HepG2 (cell line): Measurements from ENCODE around the gene TRDMT1. TPM values are rescaled to one million over a fixed set of nuclear protein-coding genes. Genes with fewer than 3 reads are reported as not detected.

Experiments used
- AHDC1 ChIP-seq: sonication (generic); formaldehyde crosslinking; IDR thresholded peaks from 2 replicates; pipeline ENCODE4 v1.5.1; 2020; ENCODE audit warnings: mild to moderate bottlenecking, missing genetic modification reagents, borderline replicate concordance
- CHD2 ChIP-seq: IDR thresholded peaks from 2 replicates; pipeline ENCODE4 v1.6.1; 2011; ENCODE audit warnings: low read depth, low read length, improper control_type of control experiment
- ELF3 ChIP-seq: IDR thresholded peaks from 2 replicates; pipeline ENCODE4 v1.6.1; 2016; ENCODE audit warnings: missing genetic modification reagents, missing compliant biosample characterization
- KLF6 ChIP-seq: IDR thresholded peaks from 2 replicates; pipeline ENCODE4 v1.8.0; 2016; ENCODE audit warnings: missing biosample characterization, missing genetic modification reagents
- NFE2L2 ChIP-seq: fragments of 150-350 bp; IDR thresholded peaks from 2 replicates; pipeline ENCODE4 v1.6.1; 2014; ENCODE audit warnings: low read length
- PHF20 ChIP-seq: sonication (generic); formaldehyde crosslinking; IDR thresholded peaks from 2 replicates; pipeline ENCODE4 v1.5.0; 2020; ENCODE audit warnings: mild to moderate bottlenecking, missing genetic modification reagents
- ZMAT3 ChIP-seq: sonication (generic); formaldehyde crosslinking; conservative IDR thresholded peaks from 2 replicates; pipeline ENCODE4 v1.7.0; 2021; ENCODE audit warnings: missing genetic modification reagents
- ZNF12 ChIP-seq: sonication (generic); formaldehyde crosslinking; IDR thresholded peaks from 2 replicates; pipeline ENCODE4 v1.5.0; 2020; ENCODE audit warnings: missing genetic modification reagents
- ZNF264 ChIP-seq: sonication (generic); formaldehyde crosslinking; IDR thresholded peaks from 2 replicates; pipeline ENCODE4 v1.4.0; 2020; ENCODE audit warnings: missing genetic modification reagents
- polyA plus RNA-seq, 8 experiments: library from polyadenylated mRNA; depleted of rRNA in 3 of 8; stranded (reverse) in 7 of 8; unstranded in 1 of 8; fragments of >200 nt; fragmentation: Illumina TruSeq in 4 of 8; extraction: Trizol in 4 of 8; gene quantifications; 2 replicates each; pipeline versions ENCODE4 v1.2.1 to v1.2.3, GENCODE V29; 2011 to 2016; ENCODE audit warnings: low read depth in 4 of 8, missing spikeins in 1 of 8, mixed read lengths in 1 of 8; ENCODE audit not compliant: insufficient read depth in 1 of 8
- total RNA-seq, 5 experiments: library from RNA; depleted of rRNA; stranded (reverse); fragments of >200 nt; fragmentation: Illumina TruSeq; extraction: Trizol; gene quantifications; 2 replicates each; pipeline ENCODE4 v1.2.3, GENCODE V29; 2016; ENCODE audit warnings: low read depth in 1 of 5
- TF ChIP-seq, protein P1 (sequence below): sonication (generic); formaldehyde crosslinking; IDR thresholded peaks from 2 replicates; pipeline ENCODE4 v1.9.0; 2022; ENCODE audit warnings: low read depth, missing genetic modification reagents
- TF ChIP-seq, protein P2 (sequence below): IDR thresholded peaks from 2 replicates; pipeline ENCODE4 v1.6.1; 2012; ENCODE audit warnings: inconsistent platforms
- TF ChIP-seq, protein P3 (sequence below): IDR thresholded peaks from 2 replicates; pipeline ENCODE4 v1.6.1; 2016; ENCODE audit warnings: low read depth
- TF ChIP-seq, protein P4 (sequence below): sonication (generic); formaldehyde crosslinking; IDR thresholded peaks from 2 replicates; pipeline ENCODE4 v1.4.0; 2020; ENCODE audit warnings: low read depth, mild to moderate bottlenecking, missing genetic modification reagents

The TRDMT1 gene
- total and polyA plus RNA-seq, 2 of the 13 experiments (the other 11 are each of a cell fraction or from before 2014, with no cell fraction given), result 2.0 to 3.0 TPM

DNA sequence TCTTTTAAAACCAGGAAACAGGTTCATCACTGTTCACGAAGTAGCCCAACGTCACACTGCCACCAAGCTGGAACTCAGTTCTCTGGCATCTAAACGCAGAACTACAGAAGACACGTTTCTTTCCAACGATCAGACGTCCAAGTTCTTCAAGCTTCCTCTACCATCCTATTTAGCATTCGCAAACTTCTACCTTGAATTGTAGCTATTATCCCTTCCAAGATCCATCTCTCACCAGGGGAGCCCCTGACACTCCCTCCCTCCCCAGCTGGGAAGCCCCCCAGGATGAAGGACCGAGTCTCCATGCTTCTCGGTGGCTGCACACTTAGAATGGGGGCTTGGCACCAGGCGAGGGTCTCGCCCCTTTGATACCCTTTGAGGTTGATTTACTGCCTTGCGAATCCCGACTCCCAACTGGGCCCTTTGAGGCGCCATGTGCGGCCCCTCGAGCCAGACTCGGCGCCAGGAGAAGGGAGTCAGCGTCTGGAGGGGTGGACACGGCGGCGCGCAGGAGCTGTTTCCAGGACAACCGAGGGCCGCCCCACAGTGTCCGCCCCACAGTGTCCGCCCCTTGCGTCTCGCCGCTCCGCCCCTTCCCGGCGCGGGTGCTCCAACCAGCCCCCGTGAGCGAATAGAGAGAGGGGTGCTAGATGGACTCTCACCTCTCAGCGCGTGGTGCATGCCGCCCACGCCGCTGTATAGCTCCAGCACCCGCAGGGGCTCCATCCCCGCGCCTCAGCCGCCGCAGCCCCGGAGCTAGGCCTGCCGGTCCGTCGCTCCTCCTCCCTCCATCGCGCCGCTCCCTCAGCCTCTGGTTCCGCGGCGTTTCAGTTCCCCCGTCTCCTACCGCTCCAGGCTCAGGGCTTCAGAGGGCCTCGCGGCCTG lies at the start of gene TRDMT1 (continued):
- TF ChIP-seq CHD2, result no peak
- TF ChIP-seq ELF3 (CRISPR knock-in tag), result peak; percentile 66; the same call in 1 of the 2 replicates
- peak; percentile 82 for TF ChIP-seq ZNF12 (CRISPR knock-in tag)
- TF ChIP-seq NFE2L2, result no peak
- TF ChIP-seq, protein P1, sequence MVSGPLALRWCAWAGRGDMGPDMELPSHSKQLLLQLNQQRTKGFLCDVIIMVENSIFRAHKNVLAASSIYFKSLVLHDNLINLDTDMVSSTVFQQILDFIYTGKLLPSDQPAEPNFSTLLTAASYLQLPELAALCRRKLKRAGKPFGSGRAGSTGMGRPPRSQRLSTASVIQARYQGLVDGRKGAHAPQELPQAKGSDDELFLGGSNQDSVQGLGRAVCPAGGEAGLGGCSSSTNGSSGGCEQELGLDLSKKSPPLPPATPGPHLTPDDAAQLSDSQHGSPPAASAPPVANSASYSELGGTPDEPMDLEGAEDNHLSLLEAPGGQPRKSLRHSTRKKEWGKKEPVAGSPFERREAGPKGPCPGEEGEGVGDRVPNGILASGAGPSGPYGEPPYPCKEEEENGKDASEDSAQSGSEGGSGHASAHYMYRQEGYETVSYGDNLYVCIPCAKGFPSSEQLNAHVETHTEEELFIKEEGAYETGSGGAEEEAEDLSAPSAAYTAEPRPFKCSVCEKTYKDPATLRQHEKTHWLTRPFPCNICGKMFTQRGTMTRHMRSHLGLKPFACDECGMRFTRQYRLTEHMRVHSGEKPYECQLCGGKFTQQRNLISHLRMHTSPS (CRISPR knock-in tag), result no peak; the same call in 1 of the 2 replicates
- TF ChIP-seq KLF6 (CRISPR knock-in tag), result peak; percentile 90
- TF ChIP-seq, protein P2, sequence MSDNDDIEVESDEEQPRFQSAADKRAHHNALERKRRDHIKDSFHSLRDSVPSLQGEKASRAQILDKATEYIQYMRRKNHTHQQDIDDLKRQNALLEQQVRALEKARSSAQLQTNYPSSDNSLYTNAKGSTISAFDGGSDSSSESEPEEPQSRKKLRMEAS, result peak; percentile 94
- TF ChIP-seq AHDC1 (CRISPR knock-in tag), result peak; percentile 54; the same call in 1 of the 2 replicates
- TF ChIP-seq, protein P3, sequence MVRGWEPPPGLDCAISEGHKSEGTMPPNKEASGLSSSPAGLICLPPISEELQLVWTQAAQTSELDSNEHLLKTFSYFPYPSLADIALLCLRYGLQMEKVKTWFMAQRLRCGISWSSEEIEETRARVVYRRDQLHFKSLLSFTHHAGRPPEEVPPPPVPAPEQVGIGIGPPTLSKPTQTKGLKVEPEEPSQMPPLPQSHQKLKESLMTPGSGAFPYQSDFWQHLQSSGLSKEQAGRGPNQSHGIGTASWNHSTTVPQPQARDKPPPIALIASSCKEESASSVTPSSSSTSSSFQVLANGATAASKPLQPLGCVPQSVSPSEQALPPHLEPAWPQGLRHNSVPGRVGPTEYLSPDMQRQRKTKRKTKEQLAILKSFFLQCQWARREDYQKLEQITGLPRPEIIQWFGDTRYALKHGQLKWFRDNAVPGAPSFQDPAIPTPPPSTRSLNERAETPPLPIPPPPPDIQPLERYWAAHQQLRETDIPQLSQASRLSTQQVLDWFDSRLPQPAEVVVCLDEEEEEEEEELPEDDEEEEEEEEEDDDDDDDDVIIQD (CRISPR knock-in tag), result 0 out of 2 replicates have a peak, but pooled peaks have one; percentile 42
- TF ChIP-seq, protein P4, sequence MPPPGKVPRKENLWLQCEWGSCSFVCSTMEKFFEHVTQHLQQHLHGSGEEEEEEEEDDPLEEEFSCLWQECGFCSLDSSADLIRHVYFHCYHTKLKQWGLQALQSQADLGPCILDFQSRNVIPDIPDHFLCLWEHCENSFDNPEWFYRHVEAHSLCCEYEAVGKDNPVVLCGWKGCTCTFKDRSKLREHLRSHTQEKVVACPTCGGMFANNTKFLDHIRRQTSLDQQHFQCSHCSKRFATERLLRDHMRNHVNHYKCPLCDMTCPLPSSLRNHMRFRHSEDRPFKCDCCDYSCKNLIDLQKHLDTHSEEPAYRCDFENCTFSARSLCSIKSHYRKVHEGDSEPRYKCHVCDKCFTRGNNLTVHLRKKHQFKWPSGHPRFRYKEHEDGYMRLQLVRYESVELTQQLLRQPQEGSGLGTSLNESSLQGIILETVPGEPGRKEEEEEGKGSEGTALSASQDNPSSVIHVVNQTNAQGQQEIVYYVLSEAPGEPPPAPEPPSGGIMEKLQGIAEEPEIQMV (CRISPR knock-in tag), result 0 out of 2 replicates have a peak, but pooled peaks have one; percentile 10
- 0 out of 2 replicates have a peak, but pooled peaks have one; percentile 69 for TF ChIP-seq ZMAT3 (CRISPR knock-in tag)
- no peak; the same call in 1 of the 2 replicates for TF ChIP-seq ZNF264 (CRISPR knock-in tag)
- peak; percentile 96 for TF ChIP-seq PHF20
